ENCODE results near the gene DYSF.

Gene DYSF

DNA sequence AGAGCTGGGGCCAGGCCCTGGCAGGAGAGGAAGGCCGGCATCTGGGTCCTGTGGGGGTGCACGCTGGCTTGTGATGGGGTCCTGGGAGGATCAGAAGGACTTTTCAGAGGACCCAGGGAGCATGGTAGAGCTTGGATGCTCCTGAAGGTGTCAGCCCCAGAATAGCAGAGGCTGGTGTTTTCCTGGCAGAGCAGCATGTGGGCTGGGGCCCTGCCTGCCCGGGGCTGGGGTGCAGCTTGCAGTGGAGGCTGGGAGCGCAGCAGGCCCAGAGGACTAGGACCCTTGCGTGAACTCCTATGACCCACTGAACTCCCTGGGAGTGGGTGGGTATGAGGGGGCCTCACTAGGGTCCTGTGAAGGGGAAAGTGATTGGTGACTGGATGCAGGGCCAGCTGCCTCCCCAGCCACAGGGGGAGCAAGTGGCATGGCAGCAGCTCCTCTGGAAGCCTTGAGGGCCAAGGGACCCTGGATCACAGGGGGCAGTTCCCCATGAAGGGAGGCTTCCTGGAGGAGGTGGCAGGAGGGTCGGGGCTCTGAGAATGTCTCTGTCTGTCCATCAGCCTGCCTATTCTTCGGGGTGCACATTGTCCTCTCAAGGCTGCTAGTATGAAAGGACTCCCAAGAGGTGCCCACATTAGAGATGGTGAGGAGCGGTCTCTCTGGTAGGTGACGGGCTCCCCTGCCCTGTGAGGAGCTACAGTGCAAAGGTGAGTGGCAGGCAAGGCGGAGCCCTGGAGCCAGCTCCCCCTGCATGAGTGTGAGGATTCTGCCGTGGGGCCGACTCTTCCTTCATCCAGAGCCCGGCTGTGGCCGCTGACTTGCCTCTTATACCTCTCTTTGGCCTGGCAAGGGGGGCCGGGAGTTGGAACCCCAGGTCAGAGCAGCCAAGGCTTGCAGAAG, 249.0 kb downstream of the DYSF start:
- no peak for TF ChIP-seq CTCF (IDR thresholded peaks at IDR 0.05)

DNA sequence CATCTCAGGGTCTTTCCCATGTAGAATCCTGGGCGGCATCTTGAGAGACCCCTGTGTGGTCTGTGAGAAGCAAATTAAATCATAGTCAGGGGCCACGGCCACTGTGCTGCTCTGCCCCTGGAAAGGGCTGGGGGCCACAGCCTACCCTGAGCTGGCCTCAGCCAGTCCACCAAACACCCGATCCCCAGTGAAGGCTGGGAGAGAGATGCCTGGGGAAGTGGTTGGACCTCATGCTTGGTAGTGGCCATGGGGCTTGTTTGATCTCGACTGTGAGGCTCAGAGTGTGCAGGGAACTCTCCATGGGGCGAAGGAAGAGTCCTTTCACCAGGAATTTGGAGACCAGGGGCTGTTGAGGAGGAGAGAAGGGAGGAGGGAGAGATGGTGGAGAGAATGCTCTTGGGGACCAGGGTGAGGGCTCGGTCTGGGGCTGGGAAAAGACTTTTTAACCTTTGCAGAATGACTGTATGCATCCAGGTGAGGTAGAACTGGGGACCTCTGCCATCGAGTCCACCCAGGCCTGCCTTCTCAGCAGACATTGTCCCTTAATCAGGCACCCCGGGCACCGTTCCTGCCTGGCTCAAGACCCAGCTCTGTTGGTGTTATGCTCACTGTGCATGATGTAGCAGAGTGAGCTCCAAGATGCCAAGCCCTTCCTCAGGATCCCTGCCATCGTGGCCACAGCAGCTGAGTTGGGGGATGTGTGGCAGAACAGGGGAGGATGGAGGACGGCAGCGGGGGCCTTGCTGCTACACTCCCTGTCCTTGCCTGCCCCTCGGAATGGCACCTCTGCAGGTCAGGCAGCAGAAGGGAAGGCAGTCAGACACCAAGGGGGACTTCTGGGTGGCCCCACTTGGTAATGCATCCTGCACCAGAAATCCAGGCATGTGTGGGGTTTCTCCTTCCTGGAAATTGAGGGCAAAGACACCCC, 249.9 kb downstream of the DYSF start:
- no peak for TF ChIP-seq CTCF (IDR thresholded peaks at IDR 0.05)

GRCh38 chr2:71704131-71704561, 250.8 kb downstream of the DYSF start:
- no peak for TF ChIP-seq CTCF (IDR thresholded peaks at IDR 0.05)

DNA sequence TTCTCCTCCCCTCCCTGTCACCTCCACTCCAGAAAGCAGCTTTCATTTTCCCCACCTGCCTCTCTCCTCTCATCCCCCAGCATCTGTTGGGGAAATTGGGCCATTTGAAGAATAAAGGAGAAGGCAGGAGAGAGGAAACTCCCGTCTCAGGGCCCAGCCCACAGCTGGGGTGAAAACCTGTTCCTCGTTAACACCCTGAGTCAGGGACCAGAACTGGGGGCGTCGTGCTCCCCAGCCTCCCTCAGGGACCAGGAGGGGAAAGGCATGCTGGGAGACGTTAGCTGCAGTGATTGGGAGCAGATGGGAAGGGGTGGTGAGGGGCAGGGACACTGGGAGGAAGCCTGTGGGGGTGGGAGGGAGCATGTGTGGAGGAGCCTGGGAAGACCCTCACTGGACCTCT, 251.3 kb downstream of the DYSF start:
- no peak for TF ChIP-seq CTCF (IDR thresholded peaks at IDR 0.05)

DNA sequence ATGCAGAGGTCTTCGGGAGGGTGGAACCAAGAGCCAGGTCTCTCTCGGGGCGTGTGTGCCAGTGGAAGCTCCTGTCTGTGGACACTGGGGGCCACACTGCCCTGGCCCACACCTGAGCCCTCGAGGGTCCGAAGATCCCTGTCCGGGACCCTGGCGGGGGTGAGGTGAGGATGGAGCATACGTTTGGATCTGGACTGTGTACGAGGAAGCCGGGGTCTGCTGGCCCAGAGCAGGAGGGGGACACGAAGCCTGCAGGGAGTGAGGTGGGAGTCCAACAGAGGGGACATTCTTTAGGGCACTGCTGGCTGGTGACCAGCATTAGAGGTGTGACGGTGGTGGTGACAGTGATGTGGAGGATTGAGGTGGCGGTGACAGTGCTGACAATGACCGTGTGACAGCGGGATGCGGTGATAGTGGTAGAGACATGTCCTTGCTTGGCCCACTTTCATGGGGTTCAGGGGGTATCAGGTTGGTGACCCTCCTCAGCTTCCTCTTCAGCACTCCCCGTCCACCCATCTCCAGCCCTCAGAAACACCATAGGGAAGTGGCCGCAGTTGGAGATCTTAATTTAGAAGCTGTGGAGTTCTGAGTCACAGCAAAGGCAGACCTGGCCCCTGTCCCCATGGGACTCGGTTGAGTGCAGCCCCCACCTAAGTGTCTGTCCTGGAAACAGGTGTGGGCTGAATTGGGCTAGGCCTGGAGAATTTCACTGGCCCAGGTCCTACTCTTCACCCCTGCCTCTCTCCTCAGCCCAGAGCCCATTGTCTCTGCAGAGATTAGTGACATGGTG, 252.0 kb downstream of the DYSF start:
- TF ChIP-seq CTCF (IDR thresholded peaks at IDR 0.05), result no peak

DNA sequence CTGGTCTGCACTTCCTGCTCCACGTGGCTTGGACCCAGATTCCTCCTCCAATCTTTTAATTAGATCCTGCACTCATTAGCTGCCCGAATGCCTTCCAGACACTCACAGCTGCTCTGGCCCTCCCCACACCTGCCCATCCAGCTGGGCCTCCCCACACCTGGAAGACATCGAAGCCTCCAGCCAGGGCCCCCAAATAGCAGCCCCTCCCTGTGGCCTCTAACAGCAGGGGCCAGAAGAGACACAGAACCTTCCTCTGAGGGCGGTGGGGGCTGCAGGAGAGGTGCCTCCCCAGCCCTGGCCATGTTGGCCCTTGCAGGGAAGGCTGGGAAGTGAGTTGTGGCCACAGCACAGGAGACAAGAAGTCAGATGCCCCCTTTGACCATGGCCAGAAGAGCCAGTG, 252.8 kb downstream of the DYSF start:
- TF ChIP-seq CTCF (IDR thresholded peaks at IDR 0.05), result no peak

DNA sequence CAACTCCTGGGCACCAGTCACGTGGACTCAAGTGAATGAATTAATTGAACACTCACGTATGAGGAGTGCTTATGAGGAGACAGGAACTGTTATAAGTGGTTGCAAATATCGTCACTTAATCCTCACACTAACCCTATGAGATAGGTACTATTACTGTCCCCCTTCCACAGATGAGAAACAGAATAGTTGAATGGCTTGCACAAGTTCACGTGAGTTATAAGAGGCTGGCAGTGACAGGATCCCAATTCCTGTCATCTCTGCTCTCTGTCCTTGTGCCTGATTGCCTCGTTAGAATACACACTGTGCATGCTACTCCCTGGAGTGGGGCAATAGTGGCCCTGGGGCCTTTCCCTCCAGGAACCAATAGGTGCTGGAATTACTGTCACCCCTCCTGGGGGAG, 253.5 kb downstream of the DYSF start:
- no peak for TF ChIP-seq CTCF (IDR thresholded peaks at IDR 0.05)
